ENCODE results near the gene HDGFL2. TPM values are rescaled to one million over a fixed set of nuclear protein-coding genes. Genes with fewer than 3 reads are reported as not detected.

HDGFL2 gene
- total and polyA plus RNA-seq, 2 of the 8 experiments (the other 6 are each of a cell fraction or from before 2014, with no cell fraction given) = 31.1 to 106 TPM

DNA sequence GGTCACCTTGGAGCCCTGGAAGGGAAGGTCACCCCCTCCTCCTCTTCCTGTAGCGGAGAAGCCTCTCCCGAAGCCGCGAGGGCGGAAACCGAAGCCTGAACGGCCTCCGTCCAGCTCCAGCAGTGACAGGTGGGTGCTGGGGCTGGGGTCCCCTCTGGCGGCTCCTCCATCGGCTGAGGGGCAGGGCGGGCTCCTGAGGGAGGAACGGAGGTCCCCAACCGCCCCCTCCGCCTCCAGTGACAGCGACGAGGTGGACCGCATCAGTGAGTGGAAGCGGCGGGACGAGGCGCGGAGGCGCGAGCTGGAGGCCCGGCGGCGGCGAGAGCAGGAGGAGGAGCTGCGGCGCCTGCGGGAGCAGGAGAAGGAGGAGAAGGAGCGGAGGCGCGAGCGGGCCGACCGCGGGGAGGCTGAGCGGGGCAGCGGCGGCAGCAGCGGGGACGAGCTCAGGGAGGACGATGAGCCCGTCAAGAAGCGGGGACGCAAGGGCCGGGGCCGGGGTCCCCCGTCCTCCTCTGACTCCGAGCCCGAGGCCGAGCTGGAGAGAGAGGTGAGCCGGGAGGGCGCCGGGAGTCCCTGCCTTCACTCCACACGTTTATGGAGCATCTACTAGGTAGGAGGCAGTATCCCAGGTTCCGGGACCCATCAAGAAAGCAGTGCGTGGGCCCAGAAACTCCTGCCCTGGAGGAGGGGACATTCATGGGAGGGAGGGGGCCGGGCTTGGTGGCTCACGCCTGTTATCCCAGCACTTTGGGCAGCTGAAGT lies 22.0 kb downstream of the HDGFL2 start:
- no peak overlapping the region for H2AFZ ChIP-seq (ENCODE audit: low read length)
- H3K4ac ChIP-seq (replicated peaks; ENCODE audit: insufficient read length, low read depth, low read length) = no peak overlapping the region
- H3K9me3 ChIP-seq (ENCODE audit: insufficient read depth in 2 of 2, low read depth in 1 of 2, low read length in 1 of 2) = no peaks in the 10 kb centered on the region
- no peak overlapping the region for H2BK120ac ChIP-seq (replicated peaks; ENCODE audit: low read depth, low read length)
- H2AK5ac ChIP-seq (ENCODE audit: low read depth, low read length) = no peak overlapping the region
- H3K56ac ChIP-seq (replicated peaks; ENCODE audit: insufficient read length, low read depth, low read length) = no peak overlapping the region
- H3K27ac ChIP-seq (ENCODE audit: low read depth, low read length) = no peak overlapping the region
- peaks cover 14 to 71% (median 56%) of the 10 kb centered on the region in 4 experiments for H3K36me3 ChIP-seq (ENCODE audit: control insufficient read depth in 2 of 4, insufficient read depth in 4 of 4, low read length in 3 of 4)
- no peak overlapping the region for H3K4me2 ChIP-seq (ENCODE audit: insufficient read depth in 1 of 2, low read depth in 2 of 2, low read length in 2 of 2)
- H3K79me2 ChIP-seq (ENCODE audit: control insufficient read depth in 1 of 2, insufficient read depth in 2 of 2, low read length in 2 of 2) = 0 out of 4 replicates have a peak, but pooled peaks cover 0 to 3% of the 10 kb centered on the region in 2 experiments
- peaks cover 7 to 17% of the 10 kb centered on the region in 2 experiments for H4K20me1 ChIP-seq (replicated peaks in 1 of 2; ENCODE audit: control insufficient read depth in 1 of 2, insufficient read depth in 2 of 2, low read length in 2 of 2)
- H2BK20ac ChIP-seq (ENCODE audit: low read length) = no peak overlapping the region
- H3K23me2 ChIP-seq (ENCODE audit: low read depth, low read length) = peaks cover 10% of the 10 kb centered on the region; the same call in 1 of the 2 replicates
- H3K18ac ChIP-seq (ENCODE audit: extremely low read depth, low read length) = no peak overlapping the region
- no peak for DNase-seq (ENCODE audit: low read depth in 1 of 2, low spot score in 2 of 2)
- H3K14ac ChIP-seq (ENCODE audit: insufficient read length) = no peak overlapping the region
- H4K8ac ChIP-seq (ENCODE audit: extremely low read depth, insufficient read depth, low read length) = no peak overlapping the region
- peaks cover 6% of the 10 kb centered on the region for H3K79me1 ChIP-seq (ENCODE audit: low read depth, low read length)
- 97% methylated on average over 27 of the region's 61 CpGs; no CpG with 5 or more reads in 1 of the 2 experiments for WGBS, 2 experiments (ENCODE audit: extremely low coverage in 1 of 2, insufficient coverage in 1 of 2, insufficient read length in 1 of 2, insufficient replicate concordance in 2 of 2, low coverage in 1 of 2, low lambda C conversion rate in 2 of 2, missing lambda C conversion rate in 1 of 2)
- H3K23ac ChIP-seq (ENCODE audit: insufficient read length) = no peak overlapping the region
- H2BK12ac ChIP-seq (ENCODE audit: low read depth, low read length) = no peak overlapping the region
- H3K4me1 ChIP-seq (replicated peaks in 1 of 4; ENCODE audit: control insufficient read depth in 3 of 4, insufficient read depth in 4 of 4, low read length in 3 of 4) = no peaks in the 10 kb centered on the region
- no peak for FAIRE-seq
- ChIA-PET CTCF (ENCODE audit: partially characterized antibody) (interaction anchor here (0.6 to 2.7 kb wide), 2 partner anchors 29 to 30 kb away, joined by 3 to 13 read pairs; no protein-coding TSS in a partner anchor), POLR2A (ENCODE audit: partially characterized antibody) (interaction anchor here (0.8 to 3.8 kb wide), 7 partner anchors 10 to 46 kb away, joined by 3 to 19 read pairs (median 3); partner anchors contain the start of gene UBXN6)
- H3K27me3 ChIP-seq (replicated peaks in 1 of 4; ENCODE audit: control insufficient read depth in 3 of 4, extremely low read depth in 1 of 4, insufficient read depth in 3 of 4, low read length in 3 of 4) = no peaks in the 10 kb centered on the region; a peak in 1 of 7 replicates
- H2BK15ac ChIP-seq (ENCODE audit: low read length) = no peak overlapping the region
- H4K5ac ChIP-seq (ENCODE audit: insufficient read length, low read depth, low read length) = no peak overlapping the region
- no peak overlapping the region for H3K4me3 ChIP-seq (ENCODE audit: extremely low read depth in 1 of 4, insufficient read depth in 2 of 4, low read depth in 3 of 4, low read length in 4 of 4)
- no peak overlapping the region for H3K9ac ChIP-seq (replicated peaks in 1 of 4; ENCODE audit: extremely low read depth in 1 of 4, low read depth in 3 of 4, low read length in 3 of 4)
- no peak overlapping the region for H2BK5ac ChIP-seq (ENCODE audit: low read depth, low read length)
- H4K91ac ChIP-seq (replicated peaks; ENCODE audit: insufficient read length, low read length) = no peak overlapping the region
- TF ChIP-seq KDM5A (IDR thresholded peaks at IDR 0.05; ENCODE audit: low read length) (no peak), SIX5 (IDR thresholded peaks at IDR 0.05; ENCODE audit: low read depth, low read length) (no peak), CHD1 (IDR thresholded peaks at IDR 0.05; ENCODE audit: low read depth, low read length) (no peak), MAFK (IDR thresholded peaks at IDR 0.05; ENCODE audit: low read depth, low read length) (no peak), TEAD4 (IDR thresholded peaks at IDR 0.05; ENCODE audit: low read depth, low read length) (no peak), CBX8 (IDR thresholded peaks at IDR 0.05; ENCODE audit: borderline replicate concordance, low read depth, low read length) (no peak), POU5F1 (IDR thresholded peaks at IDR 0.05; ENCODE audit: low read depth, low read length) (no peak), SIRT6 (IDR thresholded peaks at IDR 0.05; ENCODE audit: low read length) (no peak), POLR2A (IDR thresholded peaks at IDR 0.05; ENCODE audit: control extremely low read depth in 1 of 2, low read depth in 2 of 2, low read length in 2 of 2) (no peak), HDAC6 (IDR thresholded peaks at IDR 0.05; ENCODE audit: low read depth, low read length) (no peak), RAD21 (IDR thresholded peaks at IDR 0.05 in 1 of 2, conservative IDR thresholded peaks at IDR 0.05 in 1 of 2; ENCODE audit: low read depth in 2 of 2, low read length in 2 of 2) (no peak), GTF2F1 (IDR thresholded peaks at IDR 0.05; ENCODE audit: borderline replicate concordance, low read depth, low read length) (no peak), FOSL1 (IDR thresholded peaks at IDR 0.05; ENCODE audit: insufficient read depth, low read depth, low read length) (no peak), CEBPB (IDR thresholded peaks at IDR 0.05; ENCODE audit: low read depth, low read length) (no peak)
